Mesenteric fat pad (tissue), 1 donor: ENCODE results near the gene ADAR. TPM values are rescaled to one million over a fixed set of nuclear protein-coding genes. Genes with fewer than 3 reads are reported as not detected.
"Not testable (repeated sequence)": the region's sequence is repeated elsewhere in the genome, so short reads cannot be mapped to it uniquely, and the experiment has no call there.

ENCODE experiments used
- DNase-seq: peaks from one replicate; pipeline ENCODE4 v3.0.0-alpha.2; 2020; ENCODE audit warnings: low spot score
- long read RNA-seq: library from polyadenylated mRNA; unstranded; transcript quantifications from one replicate; pipeline ENCODE4 v2.0.0, GENCODE V29; 2020
- total RNA-seq: library from RNA; stranded (reverse); fragmentation: NEBNext Ultra II Directional; extraction: Animal tissue kit (Norgen Biotek cat#: 25700); gene quantifications from one replicate; pipeline ENCODE4 v1.2.1, GENCODE V29; 2021
- donor health status: DM: yes; HTN: yes; CAD: no.

The ADAR gene
- total RNA-seq = 137 TPM
- long read RNA-seq, partial matches to known transcripts = 28 of 46 reads
- long read RNA-seq, other reads (novel, unspliced or antisense) = 18 of 46 reads

- DNase-seq = peak; percentile 94
Measured at GRCh38 chr1:154607609-154608396, at the start of gene ADAR. Gene ADAR (minus strand): TSS chr1:154608186. CDS start chr1:154608006, 180 bp downstream.

GRCh38 chr1:154657556-154657955 lies 49.6 kb upstream of the ADAR start:
- DNase-seq = no peak

- DNase-seq = no peak
Measured at GRCh38 chr1:154652893-154653292, 44.9 kb upstream of the ADAR start.

GRCh38 chr1:154644724-154645123 lies 36.7 kb upstream of the ADAR start:
- DNase-seq = not testable (repeated sequence)

GRCh38 chr1:154641534-154641933 lies 33.5 kb upstream of the ADAR start:
- no peak for DNase-seq

- DNase-seq = no peak
Measured at GRCh38 chr1:154639876-154640275, 31.9 kb upstream of the ADAR start.

GRCh38 chr1:154635171-154635570 lies 27.2 kb upstream of the ADAR start:
- DNase-seq = no peak

- DNase-seq = no peak
Measured at GRCh38 chr1:154629675-154630073, 21.7 kb upstream of the ADAR start.

GRCh38 chr1:154629061-154629674 lies 21.2 kb upstream of the ADAR start:
- DNase-seq = no peak

- DNase-seq = no peak
Measured at GRCh38 chr1:154628121-154628405, 20.1 kb upstream of the ADAR start.

- DNase-seq = peak; percentile 95
Measured at GRCh38 chr1:154627257-154628120, 19.5 kb upstream of the ADAR start.

- DNase-seq = no peak
Measured at GRCh38 chr1:154626456-154627256, 18.7 kb upstream of the ADAR start.

GRCh38 chr1:154624746-154625643 lies 17.0 kb upstream of the ADAR start:
- DNase-seq = no peak

- DNase-seq = no peak
Measured at GRCh38 chr1:154623358-154623757, 15.4 kb upstream of the ADAR start.

GRCh38 chr1:154622503-154623039 lies 14.6 kb upstream of the ADAR start:
- DNase-seq = no peak

GRCh38 chr1:154621875-154622274 lies 13.9 kb upstream of the ADAR start:
- DNase-seq = no peak

GRCh38 chr1:154620751-154621150 lies 12.8 kb upstream of the ADAR start:
- no peak for DNase-seq

GRCh38 chr1:154619181-154619948 lies 11.4 kb upstream of the ADAR start:
- no peak for DNase-seq
